GM12878 (cell line): ENCODE measurements around the gene ROBO1. TPM values are rescaled to one million over a fixed set of nuclear protein-coding genes. Genes with fewer than 3 reads are reported as not detected.

ENCODE experiments used
- ATAC-seq: fragments of 200-7000 bp; cut with Tn5 transposase; 3 replicates; pipeline ENCODE4 v1.9.1; 2020; ENCODE audit warnings: mild to moderate bottlenecking, moderate library complexity
- BruUV-seq: library from RNA; stranded (reverse); fragments of 400-500 nt; replicated peaks from 2 replicates; lab custom pipeline; 2021; lab: Mats Ljungman, UMichigan
- CTCF ChIA-PET: fragments of 300-600 bp; sonication (Branson Sonifier 250); formaldehyde crosslinking; extraction: SDS; loops from one replicate; lab custom pipeline; 2021; ENCODE audit warnings: inconsistent platforms; lab: Yijun Ruan, JAX
- POLR2A ChIA-PET: fragments of 350-600 bp; formaldehyde crosslinking; extraction: SDS; loops from one replicate; lab custom pipeline; 2021; ENCODE audit warnings: inconsistent platforms; lab: Charles Lee
- RAD21 ChIA-PET: fragments of 300-600 bp; sonication (Branson Sonifier 250); formaldehyde crosslinking; loops from one replicate; lab custom pipeline; 2023; ENCODE audit warnings: antibody characterized with exemption; ENCODE audit not compliant: unreplicated experiment; lab: Charles Lee
- SMC1A ChIA-PET: fragments of 300-600 bp; sonication (Branson Sonifier 250); formaldehyde crosslinking; loops from one replicate; lab custom pipeline; 2023; ENCODE audit not compliant: unreplicated experiment, uncharacterized antibody; lab: Charles Lee
- DNase-seq: peaks from one replicate; pipeline ENCODE4 v3.0.0-alpha.2; 2011; ENCODE audit warnings: low read depth, low spot score
- FAIRE-seq: peaks from 3 replicates; lab custom pipeline; 2011; peaks lifted over from hg19 to GRCh38; lab: Jason Lieb, UNC
- H2AFZ ChIP-seq: 2 replicates; pipeline ENCODE4 v1.6.0; 2011; ENCODE audit warnings: low read depth, low read length, control low read depth; ENCODE audit not compliant: control insufficient read depth
- H3K27ac ChIP-seq: 2 replicates; pipeline ENCODE4 v1.5.1; 2011; ENCODE audit warnings: control low read depth; ENCODE audit not compliant: control insufficient read depth, insufficient read depth
- H3K27me3 ChIP-seq, 2 experiments: replicated peaks in 1 of 2; 2 replicates each; pipeline versions ENCODE4 v1.6.0 to v1.6.1; 2011; ENCODE audit warnings: low read length in 1 of 2; ENCODE audit not compliant: control insufficient read depth in 2 of 2, insufficient read depth in 2 of 2
- H3K36me3 ChIP-seq, 2 experiments: 2 replicates each; pipeline ENCODE4 v1.5.1; 2011; ENCODE audit warnings: low read length in 1 of 2; ENCODE audit not compliant: control insufficient read depth in 2 of 2, insufficient read depth in 2 of 2
- H3K4me1 ChIP-seq: 2 replicates; pipeline ENCODE4 v1.6.1; 2011; ENCODE audit warnings: mild to moderate bottlenecking, low read length, moderate library complexity, mixed read lengths; ENCODE audit not compliant: control insufficient read depth, insufficient read depth
- H3K4me2 ChIP-seq: 2 replicates; pipeline ENCODE4 v1.6.0; 2011; ENCODE audit warnings: control low read depth; ENCODE audit not compliant: control insufficient read depth, insufficient read depth
- H3K4me3 ChIP-seq: fragments of 200-600 bp; sonication (generic); 2 replicates; pipeline ENCODE4 v1.5.1; 2016
- H3K79me2 ChIP-seq: 2 replicates; pipeline ENCODE4 v1.6.0; 2011; ENCODE audit warnings: low read length; ENCODE audit not compliant: control insufficient read depth, insufficient read depth
- H3K9ac ChIP-seq: 2 replicates; pipeline ENCODE4 v1.8.0; 2011; ENCODE audit warnings: low read length, control low read depth, mixed read lengths; ENCODE audit not compliant: control insufficient read depth, insufficient read depth
- H3K9me3 ChIP-seq: replicated peaks from 3 replicates; pipeline ENCODE4 v1.5.1; 2011; ENCODE audit warnings: mild to moderate bottlenecking, low read length; ENCODE audit not compliant: control insufficient read depth, insufficient read depth
- H4K20me1 ChIP-seq: 2 replicates; pipeline ENCODE4 v1.6.0; 2011; ENCODE audit not compliant: control insufficient read depth, insufficient read depth
- IKZF1 ChIP-seq: fragments of 450-650 bp; conservative IDR thresholded peaks from 2 replicates; pipeline ENCODE4 v1.6.1; 2017; ENCODE audit warnings: antibody characterized with exemption, mild to moderate bottlenecking
- JUNB ChIP-seq: IDR thresholded peaks from 2 replicates; pipeline ENCODE4 v1.6.1; 2016; ENCODE audit warnings: antibody characterized with exemption, mild to moderate bottlenecking
- PRDM15 ChIP-seq: fragments of 450-650 bp; formaldehyde crosslinking; IDR thresholded peaks from 2 replicates; pipeline ENCODE4 v1.4.0; 2020; ENCODE audit warnings: mild to moderate bottlenecking, moderate library complexity
- RAD21 ChIP-seq: IDR thresholded peaks from 2 replicates; pipeline ENCODE4 v1.6.1; 2011; ENCODE audit warnings: mild to moderate bottlenecking, low read depth, low read length, moderate library complexity; ENCODE audit not compliant: insufficient read depth
- RAD51 ChIP-seq: fragments of 450-650 bp; IDR thresholded peaks from 2 replicates; pipeline ENCODE4 v1.6.1; 2016; ENCODE audit warnings: moderate library complexity, mild to moderate bottlenecking, inconsistent platforms
- SMC3 ChIP-seq: IDR thresholded peaks from 2 replicates; pipeline ENCODE4 v1.6.1; 2011; ENCODE audit warnings: low read length, improper control_type of control experiment, borderline replicate concordance
- SP1 ChIP-seq: IDR thresholded peaks from one replicate; pipeline ENCODE4 v1.6.1; 2011; ENCODE audit warnings: low read depth, low read length
- TARDBP ChIP-seq: IDR thresholded peaks from 2 replicates; pipeline ENCODE4 v1.6.1; 2016; ENCODE audit warnings: borderline replicate concordance
- WGBS: methylation state at CpG from one replicate; pipeline ENCODE4 v1.1.6; 2016; ENCODE audit warnings: low lambda C conversion rate; ENCODE audit not compliant: insufficient replicate concordance, insufficient coverage; ENCODE audit errors: missing lambda C conversion rate; 5-methylcytosine and 5-hydroxymethylcytosine counted together
- in situ Hi-C: fragments of 300-500 bp; cut with MboI; formaldehyde crosslinking; loops from 9 replicates; pipeline ENCODE4 v1.14.3; 2018; ENCODE audit warnings: mixed read lengths
- intact Hi-C: fragments of 100-400 bp; cut with micrococcal nuclease; formaldehyde crosslinking; loops from one replicate; pipeline ENCODE4 v1.14.2; 2022; ENCODE audit not compliant: unreplicated experiment
- polyA plus RNA-seq, 11 experiments: library from polyadenylated mRNA; depleted of rRNA in 4 of 11; unstranded in 6 of 11; stranded (reverse) in 5 of 11; fragments of >200 nt; fragmentation: Nextera tagmentation in 4 of 11; fragmentation: Illumina TruSeq in 1 of 11; extraction: Ambion mirVana in 4 of 11; extraction: Trizol in 1 of 11; gene quantifications; 1 replicate in 1 of 11; 2 replicates in 10 of 11; pipeline versions ENCODE4 v1.2.1 to v1.2.3, GENCODE V29; 2011 to 2016; ENCODE audit warnings: inconsistent platforms in 2 of 11, missing spikeins in 2 of 11, low read depth in 1 of 11
- total RNA-seq, 4 experiments: library from RNA; depleted of rRNA in 3 of 4; stranded (reverse); fragments of >200 nt in 3 of 4; fragmentation: Illumina TruSeq in 1 of 4; extraction: Trizol in 1 of 4; gene quantifications; 2 replicates each; pipeline versions ENCODE4 v1.2.1 to v1.2.3, GENCODE V29; 2013 to 2021

The ROBO1 gene
- total and polyA plus RNA-seq, 10 of the 15 experiments (the other 5 are each of a cell fraction or from before 2014, with no cell fraction given), result 0.29 to 46.5 (median 1.2) TPM

DNA sequence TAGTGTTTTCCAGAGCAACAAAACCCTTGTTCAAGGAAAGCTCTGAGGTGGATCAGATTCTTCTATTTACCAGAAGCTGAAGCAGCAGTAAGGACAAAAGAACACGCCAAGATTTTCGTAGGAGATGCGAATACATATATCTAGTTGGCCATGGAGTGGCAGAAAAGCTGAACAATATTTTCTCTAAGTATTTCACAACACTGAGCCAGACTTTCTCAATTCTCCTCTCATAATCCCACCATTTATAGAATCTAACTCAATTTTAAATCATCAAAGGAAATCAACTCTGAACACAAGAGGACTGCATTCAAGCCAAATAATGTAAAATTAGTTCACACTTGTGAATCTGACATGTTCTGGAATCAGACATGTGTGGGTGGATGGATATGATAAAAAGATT lies 775.0 kb downstream of the ROBO1 start:
- FAIRE-seq (no peak), DNase-seq (no peak), ATAC-seq (no peak)
- H3K4me3 ChIP-seq, result no peak overlapping the region
- no peak overlapping the region for H3K27ac ChIP-seq
- WGBS, result 36% methylated on average over 3 of the region's 3 CpGs
- intact Hi-C loops (no loop called here), in situ Hi-C loops (no loop called here)
- no peak overlapping the region for H3K9ac ChIP-seq
- H2AFZ ChIP-seq, result no peak overlapping the region
- RAD21 ChIA-PET, result interaction anchor here (1.2 to 7.5 kb wide), 5 partner anchors 14 to 26 kb away, joined by 3 to 75 read pairs (median 5); no protein-coding TSS in a partner anchor
- no peaks in the 10 kb centered on the region for H3K4me1 ChIP-seq
- no peak for TF ChIP-seq RAD21
- CTCF ChIA-PET, result interaction anchor here (0.8 to 5.8 kb wide), 7 partner anchors 8 to 347 kb away, joined by 3 to 37 read pairs (median 3); no protein-coding TSS in a partner anchor
- H3K9me3 ChIP-seq, result no peaks in the 10 kb centered on the region
- H3K79me2 ChIP-seq, result no peaks in the 10 kb centered on the region; the same call in 1 of the 2 replicates
- no peaks in the 10 kb centered on the region for H3K27me3 ChIP-seq
- SMC1A ChIA-PET, result interaction anchor here (0.7 to 2.9 kb wide), 8 partner anchors 9 to 202 kb away, joined by 3 to 20 read pairs (median 4); no protein-coding TSS in a partner anchor
- BruUV-seq, result no TSS peak
- POLR2A ChIA-PET, result interaction anchor here (0.5 to 1.3 kb wide), 3 partner anchors 18 to 137 kb away, joined by 3 to 4 read pairs (median 3); no protein-coding TSS in a partner anchor
- no peaks in the 10 kb centered on the region for H4K20me1 ChIP-seq
- H3K36me3 ChIP-seq, result no peaks in the 10 kb centered on the region
- no peak overlapping the region for H3K4me2 ChIP-seq

DNA sequence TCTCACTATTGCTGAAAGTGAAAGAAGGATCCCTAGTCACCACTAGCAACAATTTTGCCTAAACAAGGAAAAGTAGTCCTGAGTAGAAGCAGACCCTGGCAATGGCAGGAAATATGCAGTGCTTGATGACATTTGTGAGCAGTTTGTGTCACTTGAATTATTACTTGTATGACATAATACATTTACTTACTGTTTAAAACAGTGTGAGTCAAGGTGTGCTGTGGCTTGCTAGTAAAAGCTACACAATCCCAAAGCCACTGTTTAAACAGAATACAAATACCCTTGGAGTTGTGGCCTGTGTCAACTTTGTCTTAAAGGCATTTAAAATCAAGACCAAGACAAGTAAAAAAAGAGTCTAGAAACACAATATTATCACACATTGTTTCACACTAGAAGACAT lies 775.4 kb downstream of the ROBO1 start:
- H3K27ac ChIP-seq, result no peak overlapping the region
- ChIA-PET SMC1A (interaction anchor here (0.7 to 5.1 kb wide), 11 partner anchors 9 to 201 kb away, joined by 3 to 32 read pairs (median 4); no protein-coding TSS in a partner anchor), CTCF (interaction anchor here (0.8 to 5.8 kb wide), 7 partner anchors 9 to 347 kb away, joined by 3 to 37 read pairs (median 3); no protein-coding TSS in a partner anchor), POLR2A (interaction anchor here (0.5 to 1.3 kb wide), 4 partner anchors 18 to 137 kb away, joined by 3 to 5 read pairs (median 4); no protein-coding TSS in a partner anchor), RAD21 (interaction anchor here (1.2 to 7.5 kb wide), 5 partner anchors 13 to 27 kb away, joined by 3 to 75 read pairs (median 5); no protein-coding TSS in a partner anchor)
- H3K4me2 ChIP-seq, result no peak overlapping the region
- no peaks in the 10 kb centered on the region for H3K4me1 ChIP-seq
- H4K20me1 ChIP-seq, result no peaks in the 10 kb centered on the region
- H3K4me3 ChIP-seq, result no peak overlapping the region
- no peaks in the 10 kb centered on the region; the same call in 1 of the 2 replicates for H3K79me2 ChIP-seq
- TF ChIP-seq TARDBP (no peak), SMC3 (no peak), IKZF1 (no peak), JUNB (no peak), RAD51 (no peak), PRDM15 (CRISPR knock-in tag) (no peak), SP1 (no peak)
- ATAC-seq, result no peak
- FAIRE-seq, result no peak
- BruUV-seq, result no TSS peak
- no peaks in the 10 kb centered on the region for H3K27me3 ChIP-seq
- no peak for DNase-seq
- H3K9ac ChIP-seq, result no peak overlapping the region
- H3K36me3 ChIP-seq, result no peaks in the 10 kb centered on the region
- H3K9me3 ChIP-seq, result no peaks in the 10 kb centered on the region
- no peak overlapping the region for H2AFZ ChIP-seq
- in situ Hi-C loops, result no loop called here
- intact Hi-C loops, result no loop called here
